GM12873 (cell line): ENCODE results near the gene MAGI2.

ENCODE experiments used
- TF ChIP-seq, protein P1 (sequence below): IDR thresholded peaks from 2 replicates; pipeline ENCODE4 v1.5.1; 2012; ENCODE audit warnings: low read depth, mild to moderate bottlenecking, moderate library complexity, low read length, control low read depth; ENCODE audit not compliant: insufficient read depth; ENCODE audit errors: missing control alignments

Gene MAGI2

GRCh38 chr7:78529392-78529791, 924.1 kb downstream of the MAGI2 start:
- TF ChIP-seq, protein P1, sequence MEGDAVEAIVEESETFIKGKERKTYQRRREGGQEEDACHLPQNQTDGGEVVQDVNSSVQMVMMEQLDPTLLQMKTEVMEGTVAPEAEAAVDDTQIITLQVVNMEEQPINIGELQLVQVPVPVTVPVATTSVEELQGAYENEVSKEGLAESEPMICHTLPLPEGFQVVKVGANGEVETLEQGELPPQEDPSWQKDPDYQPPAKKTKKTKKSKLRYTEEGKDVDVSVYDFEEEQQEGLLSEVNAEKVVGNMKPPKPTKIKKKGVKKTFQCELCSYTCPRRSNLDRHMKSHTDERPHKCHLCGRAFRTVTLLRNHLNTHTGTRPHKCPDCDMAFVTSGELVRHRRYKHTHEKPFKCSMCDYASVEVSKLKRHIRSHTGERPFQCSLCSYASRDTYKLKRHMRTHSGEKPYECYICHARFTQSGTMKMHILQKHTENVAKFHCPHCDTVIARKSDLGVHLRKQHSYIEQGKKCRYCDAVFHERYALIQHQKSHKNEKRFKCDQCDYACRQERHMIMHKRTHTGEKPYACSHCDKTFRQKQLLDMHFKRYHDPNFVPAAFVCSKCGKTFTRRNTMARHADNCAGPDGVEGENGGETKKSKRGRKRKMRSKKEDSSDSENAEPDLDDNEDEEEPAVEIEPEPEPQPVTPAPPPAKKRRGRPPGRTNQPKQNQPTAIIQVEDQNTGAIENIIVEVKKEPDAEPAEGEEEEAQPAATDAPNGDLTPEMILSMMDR = no peak

GRCh38 chr7:78528964-78529363, 924.5 kb downstream of the MAGI2 start:
- TF ChIP-seq, protein P1 = no peak

DNA sequence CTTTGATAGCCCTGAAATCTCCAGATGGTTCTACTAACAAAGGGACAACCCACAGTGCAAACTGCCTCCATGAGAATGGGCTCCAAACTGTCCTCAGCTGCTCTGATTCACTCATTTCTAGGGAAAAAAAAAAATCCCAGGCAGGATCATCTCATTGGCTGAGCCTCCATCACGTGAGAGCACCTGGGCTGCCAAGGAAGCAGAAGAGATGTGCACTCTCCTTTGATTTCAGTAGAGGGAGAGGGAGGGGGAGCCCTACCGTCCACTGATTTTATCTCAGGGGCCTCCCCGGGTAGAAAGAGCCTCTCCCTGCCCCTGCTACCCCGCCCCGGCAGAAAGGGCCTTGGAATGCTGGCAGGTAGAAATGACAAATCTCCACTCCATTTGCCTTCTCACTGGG, 929.5 kb downstream of the MAGI2 start:
- TF ChIP-seq, protein P1 = no peak

- TF ChIP-seq, protein P1 = no peak
These were observed 931.5 kb downstream of the MAGI2 start for GRCh38 chr7:78521961-78522360.

DNA sequence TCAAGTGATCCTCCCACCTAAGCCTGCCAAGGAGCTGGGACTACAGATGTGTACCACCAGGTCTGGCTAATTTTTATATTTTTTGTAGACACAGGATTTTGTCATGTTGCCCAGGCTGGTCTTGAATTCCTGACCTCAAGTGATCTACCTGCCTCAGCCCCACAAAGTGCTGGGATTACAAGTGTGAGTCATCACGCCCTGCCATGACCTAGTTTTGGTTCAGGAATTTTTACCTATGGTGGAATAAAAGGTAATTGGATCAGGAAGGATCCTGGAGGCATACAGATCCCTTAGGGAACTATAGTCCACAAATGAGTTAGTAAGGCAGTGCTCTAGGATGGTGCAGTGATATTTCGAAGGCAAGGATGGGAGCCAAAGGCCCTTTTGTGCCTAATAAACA, 937.0 kb downstream of the MAGI2 start:
- TF ChIP-seq, protein P1 = no peak

DNA sequence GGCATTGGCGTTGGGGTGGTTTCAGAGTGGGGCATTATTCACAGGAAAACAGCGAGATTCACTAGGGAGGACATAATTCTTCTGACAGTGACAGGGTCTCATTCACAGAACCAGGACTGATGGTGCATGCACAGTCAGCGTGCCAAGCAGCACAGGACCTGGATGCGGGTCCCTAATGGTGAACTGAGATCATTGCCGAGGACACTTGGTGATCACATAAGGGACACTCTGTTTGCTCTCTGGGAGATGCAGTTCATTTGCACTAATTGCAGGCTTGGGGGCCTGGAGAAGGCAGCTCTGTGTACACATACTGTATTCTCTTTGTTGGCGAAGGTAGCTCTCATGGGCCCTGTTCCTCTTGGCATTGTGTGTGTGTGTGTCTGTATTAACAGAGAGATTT, 938.8 kb downstream of the MAGI2 start:
- TF ChIP-seq, protein P1 = no peak

- TF ChIP-seq, protein P1 = peak; percentile 88
These were observed 942.8 kb downstream of the MAGI2 start for GRCh38 chr7:78510580-78511188.

- TF ChIP-seq, protein P1 = no peak
These were observed 952.4 kb downstream of the MAGI2 start for GRCh38 chr7:78501064-78501463.
